Thymus (tissue), 11 donors: ENCODE measurements around the gene PRKN. TPM values are rescaled to one million over a fixed set of nuclear protein-coding genes. Genes with fewer than 3 reads are reported as not detected.

Experiments
- DNase-seq, 9 donors: peaks; one replicate each; pipeline ENCODE4 v3.0.0-alpha.2; 2013; ENCODE audit warnings: low spot score in 9 of 9, low read depth in 6 of 9, missing footprints in 1 of 9
- H3K27ac ChIP-seq, 2 donors: one replicate each; pipeline ENCODE4 v1.5.1; 2013; ENCODE audit warnings: control low read depth in 1 of 2, low read depth in 1 of 2, low read length in 1 of 2, mild to moderate bottlenecking in 1 of 2, moderate library complexity in 1 of 2
- H3K27me3 ChIP-seq, 2 donors: one replicate each; pipeline ENCODE4 v1.5.1; 2013; ENCODE audit warnings: low read length in 1 of 2; ENCODE audit not compliant: control insufficient read depth in 2 of 2, insufficient read depth in 1 of 2
- H3K36me3 ChIP-seq, 2 donors: one replicate each; pipeline ENCODE4 v1.5.1; 2013; ENCODE audit warnings: low read length in 1 of 2, mild to moderate bottlenecking in 1 of 2, moderate library complexity in 1 of 2; ENCODE audit not compliant: control insufficient read depth in 2 of 2, insufficient read depth in 2 of 2
- H3K4me1 ChIP-seq, 2 donors: one replicate each; pipeline ENCODE4 v1.5.1; 2013; ENCODE audit warnings: low read length in 2 of 2; ENCODE audit not compliant: control insufficient read depth in 2 of 2, insufficient read depth in 2 of 2
- H3K4me3 ChIP-seq, 2 donors: one replicate each; pipeline ENCODE4 v1.5.1; 2013; ENCODE audit warnings: low read length in 2 of 2, control low read depth in 1 of 2, mild to moderate bottlenecking in 1 of 2
- H3K9me3 ChIP-seq, 2 donors: one replicate each; pipeline ENCODE4 v1.5.1; 2013; ENCODE audit warnings: low read length in 1 of 2, mild to moderate bottlenecking in 1 of 2; ENCODE audit not compliant: control insufficient read depth in 2 of 2, insufficient read depth in 1 of 2
- WGBS: extraction: QIAGEN DNeasy Blood & Tissue Kit; methylation state at CpG from one replicate; pipeline ENCODE4 v1.1.7; 2013; 5-methylcytosine and 5-hydroxymethylcytosine counted together
- polyA plus RNA-seq: library from polyadenylated mRNA; stranded (reverse); fragments of 200-250 nt; gene quantifications from one replicate; pipeline ENCODE4 v1.2.3, GENCODE V29; 2013
- total RNA-seq: library from RNA; stranded (reverse); fragments of 120-200 nt; gene quantifications from one replicate; pipeline ENCODE4 v1.2.4, GENCODE V29; 2013
- donor health status: healthy.

The PRKN gene
- total and polyA plus RNA-seq, 2 donors: 0.48 to 0.71 TPM

DNA sequence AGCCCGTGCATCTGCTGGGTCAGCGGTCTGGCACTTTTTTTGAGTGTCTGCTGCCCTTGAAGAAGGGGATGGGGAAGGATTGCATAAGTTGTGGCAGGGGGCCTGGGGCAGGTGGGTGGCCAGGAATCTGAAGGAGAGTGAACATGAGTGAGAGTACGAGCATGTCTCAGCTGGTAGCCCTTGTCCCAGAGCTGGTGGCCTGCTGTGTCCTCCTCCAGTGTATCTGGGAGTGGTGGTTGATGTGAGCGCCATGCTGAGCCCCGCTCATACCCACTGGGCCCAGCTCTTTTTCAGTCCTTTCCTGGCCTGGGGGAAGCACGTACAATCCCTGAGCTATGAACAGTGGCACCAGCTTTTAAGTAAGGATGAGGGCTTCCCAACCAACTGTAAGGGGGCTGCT, 1317.5 kb downstream of the PRKN start:
- DNase-seq: no peak
- no peaks in the 10 kb centered on the region for H3K4me1 ChIP-seq
- WGBS: 96% methylated on average over 6 of the region's 6 CpGs

GRCh38 chr6:161409353-161409752, 1318.2 kb downstream of the PRKN start:
- no peaks in the 10 kb centered on the region for H3K36me3 ChIP-seq
- no peak for DNase-seq

More for the DNA sequence above, 1317.5 kb downstream of the PRKN start:
- Histone ChIP-seq H3K9me3 (no peaks in the 10 kb centered on the region), H3K4me3 (no peak overlapping the region), H3K27me3 (peaks cover 0 to 4% of the 10 kb centered on the region in 2 donors), H3K36me3 (no peaks in the 10 kb centered on the region), H3K27ac (no peak overlapping the region)

DNA sequence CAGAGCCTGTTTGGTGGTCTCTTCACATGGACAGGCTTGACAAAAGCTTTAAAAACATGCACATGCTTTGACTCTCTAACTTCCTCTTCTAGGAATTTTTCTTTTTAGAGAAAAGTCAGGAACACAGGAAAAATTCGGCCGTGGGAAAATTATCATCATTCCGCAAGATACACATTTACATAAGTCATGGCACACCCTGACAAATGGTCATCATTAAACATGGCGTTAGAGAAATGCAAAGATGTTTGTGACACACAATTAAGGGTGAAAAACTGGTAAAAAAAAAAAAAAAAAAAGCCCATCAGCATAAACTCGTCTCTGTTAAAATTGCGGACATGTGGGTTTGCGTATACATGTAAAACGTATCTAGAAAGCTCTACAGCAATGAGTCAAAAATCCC, 1319.5 kb downstream of the PRKN start:
- H3K4me1 ChIP-seq: no peaks in the 10 kb centered on the region
- DNase-seq: no peak
- WGBS: 93% methylated on average over 8 of the region's 8 CpGs
- H3K36me3 ChIP-seq: no peaks in the 10 kb centered on the region
- no peak overlapping the region for H3K27ac ChIP-seq
- H3K4me3 ChIP-seq: no peak overlapping the region
- H3K9me3 ChIP-seq: no peaks in the 10 kb centered on the region
- H3K27me3 ChIP-seq: no peaks in the 10 kb centered on the region

More at GRCh38 chr6:161409353-161409752, 1318.2 kb downstream of the PRKN start:
- Histone ChIP-seq H3K4me1 (no peaks in the 10 kb centered on the region), H3K27me3 (no peaks in the 10 kb centered on the region), H3K4me3 (no peak overlapping the region), H3K9me3 (no peaks in the 10 kb centered on the region), H3K27ac (no peak overlapping the region)
- 95% methylated on average over 7 of the region's 7 CpGs for WGBS

- WGBS: 89% methylated on average over 4 of the region's 4 CpGs
- Histone ChIP-seq H3K4me3 (no peak overlapping the region), H3K36me3 (no peaks in the 10 kb centered on the region), H3K27ac (no peak overlapping the region), H3K4me1 (no peaks in the 10 kb centered on the region), H3K27me3 (no peaks in the 10 kb centered on the region), H3K9me3 (no peaks in the 10 kb centered on the region)
- no peak for DNase-seq
These were observed 1320.0 kb downstream of the PRKN start for GRCh38 chr6:161407581-161407980.

- 93% methylated on average over 2 of the region's 2 CpGs for WGBS
- no peak for DNase-seq
- no peaks in the 10 kb centered on the region for H3K27me3 ChIP-seq
- no peak overlapping the region for H3K4me3 ChIP-seq
- H3K9me3 ChIP-seq: no peaks in the 10 kb centered on the region
- H3K4me1 ChIP-seq: no peaks in the 10 kb centered on the region
- H3K27ac ChIP-seq: no peak overlapping the region
- no peaks in the 10 kb centered on the region for H3K36me3 ChIP-seq
These were observed 1320.5 kb downstream of the PRKN start for GRCh38 chr6:161407115-161407514.

- H3K4me3 ChIP-seq: no peak overlapping the region
- H3K9me3 ChIP-seq: no peaks in the 10 kb centered on the region
- no peaks in the 10 kb centered on the region for H3K27me3 ChIP-seq
- DNase-seq: no peak
- H3K4me1 ChIP-seq: no peaks in the 10 kb centered on the region
- no peaks in the 10 kb centered on the region for H3K36me3 ChIP-seq
- no peak overlapping the region for H3K27ac ChIP-seq
- WGBS: 89% methylated on average over 6 of the region's 6 CpGs
These were observed 1320.9 kb downstream of the PRKN start for GRCh38 chr6:161406646-161407045.

- no peak overlapping the region for H3K4me3 ChIP-seq
- H3K4me1 ChIP-seq: no peaks in the 10 kb centered on the region
- DNase-seq: no peak
- H3K27ac ChIP-seq: no peak overlapping the region
- H3K36me3 ChIP-seq: no peaks in the 10 kb centered on the region
- WGBS: 93% methylated on average over 4 of the region's 4 CpGs
- H3K27me3 ChIP-seq: no peaks in the 10 kb centered on the region
- H3K9me3 ChIP-seq: no peaks in the 10 kb centered on the region
These were observed 1322.1 kb downstream of the PRKN start for GRCh38 chr6:161405418-161405817.

DNA sequence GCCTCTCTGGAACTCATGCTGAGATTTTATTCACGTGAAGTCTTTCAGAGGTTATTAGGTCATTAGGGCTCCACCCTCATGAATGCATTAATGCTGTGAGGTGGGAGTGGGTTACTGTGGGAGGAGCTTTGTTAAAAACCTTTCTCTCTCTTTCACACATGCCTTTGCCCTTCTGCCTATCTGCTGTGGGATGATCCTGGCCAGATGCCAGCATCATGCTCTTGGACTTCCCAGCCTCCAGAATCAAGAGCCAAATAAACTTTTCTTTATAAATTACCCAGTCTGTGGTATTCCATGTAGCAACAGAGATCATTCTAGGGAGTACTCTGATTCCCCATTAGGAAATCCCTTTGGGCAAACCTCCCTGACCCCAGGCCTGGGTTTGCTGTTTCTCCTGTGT, 1323.8 kb downstream of the PRKN start:
- H3K9me3 ChIP-seq: no peaks in the 10 kb centered on the region
- no peak overlapping the region for H3K27ac ChIP-seq
- H3K4me3 ChIP-seq: no peak overlapping the region
- WGBS: 78% methylated on average over 1 of the region's 1 CpG
- H3K4me1 ChIP-seq: no peaks in the 10 kb centered on the region
- no peaks in the 10 kb centered on the region for H3K36me3 ChIP-seq
- no peak for DNase-seq
- no peaks in the 10 kb centered on the region for H3K27me3 ChIP-seq

DNA sequence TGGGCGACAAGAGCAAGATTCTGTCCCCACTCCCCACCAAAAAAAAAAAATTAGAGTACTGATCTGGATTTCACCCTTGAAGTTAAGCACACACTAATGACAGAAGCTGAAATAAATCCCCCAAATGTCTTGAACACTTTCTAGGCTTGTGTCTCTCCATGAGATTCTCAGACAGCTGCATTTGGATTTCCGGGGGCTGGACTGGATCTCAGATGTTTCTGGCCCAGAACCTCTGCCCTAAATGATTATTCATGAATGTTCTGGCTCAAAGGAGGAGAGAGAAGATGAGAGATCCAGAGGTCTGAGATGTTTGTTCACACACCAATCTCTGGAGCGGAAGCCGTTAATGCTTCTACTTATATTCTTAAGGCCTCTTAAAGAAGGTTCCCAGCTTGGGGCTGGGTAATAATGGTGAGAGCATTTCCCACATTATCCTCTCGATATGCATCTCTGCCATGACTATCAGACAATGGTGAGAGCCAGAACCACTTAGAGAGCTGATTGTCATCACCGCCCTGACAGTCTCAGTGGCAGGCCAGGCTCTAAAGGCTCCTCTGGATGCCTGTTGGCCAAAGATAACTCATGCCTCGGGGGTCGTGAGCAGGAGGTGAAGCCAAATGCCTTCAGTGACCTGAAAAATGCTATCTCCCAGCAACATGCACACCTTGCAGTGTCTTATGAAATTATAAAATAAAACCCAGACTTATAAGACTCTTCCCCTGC, 1325.8 kb downstream of the PRKN start:
- DNase-seq: no peak
- 89% methylated on average over 8 of the region's 8 CpGs for WGBS
- no peak overlapping the region for H3K27ac ChIP-seq
- no peak overlapping the region for H3K4me3 ChIP-seq
- no peaks in the 10 kb centered on the region for H3K4me1 ChIP-seq
- H3K9me3 ChIP-seq: no peaks in the 10 kb centered on the region
- no peaks in the 10 kb centered on the region for H3K27me3 ChIP-seq
- H3K36me3 ChIP-seq: no peaks in the 10 kb centered on the region
